B cell (primary cell): ENCODE measurements around the gene PLCB1. TPM values are rescaled to one million over a fixed set of nuclear protein-coding genes. Genes with fewer than 3 reads are reported as not detected.

Source experiments
- ATAC-seq: fragments of 200-7000 bp; cut with Tn5 transposase; one replicate; pipeline ENCODE4 v1.10.0; 2021; ENCODE audit warnings: low read depth, mild to moderate bottlenecking, moderate number of reproducible peaks, moderate library complexity
- CTCF ChIA-PET: fragments of 350-600 bp; sonication (Branson Sonifier 250); formaldehyde crosslinking; loops from one replicate; lab custom pipeline; 2021; ENCODE audit warnings: antibody characterized with exemption, inconsistent platforms; lab: Charles Lee
- POLR2A ChIA-PET: fragments of 350-600 bp; sonication (Branson Sonifier 250); formaldehyde crosslinking; loops from one replicate; lab custom pipeline; 2021; ENCODE audit warnings: antibody characterized with exemption; lab: Charles Lee
- DNase-seq: peaks from one replicate; pipeline ENCODE4 v3.0.0; 2013
- H2AFZ ChIP-seq: 2 replicates; pipeline ENCODE4 v1.6.1; 2012; ENCODE audit warnings: mild to moderate bottlenecking, low read depth, low read length; ENCODE audit not compliant: insufficient read depth, poor library complexity, severe bottlenecking
- H3K27ac ChIP-seq, 2 donors: 1 replicate in 1 of 2; 2 replicates in 1 of 2; pipeline ENCODE4 v1.5.1; 2012 to 2013; ENCODE audit warnings: low read length in 2 of 2, mild to moderate bottlenecking in 2 of 2, moderate library complexity in 1 of 2
- H3K27me3 ChIP-seq, 4 experiments: fragments of 200-600 bp in 1 of 4; sonication (generic) in 1 of 4; replicated peaks in 1 of 4; 1 replicate in 2 of 4; 2 replicates in 2 of 4; pipeline versions ENCODE4 v1.6.1 to v1.7.0; 2013 to 2016; ENCODE audit warnings: low read length in 3 of 4, mild to moderate bottlenecking in 2 of 4, mixed read lengths in 1 of 4, moderate library complexity in 1 of 4; ENCODE audit not compliant: insufficient read depth in 4 of 4, control insufficient read depth in 3 of 4; ENCODE audit errors: control extremely low read depth in 1 of 4
- H3K36me3 ChIP-seq, 2 experiments: replicated peaks in 1 of 2; 1 replicate in 1 of 2; 2 replicates in 1 of 2; pipeline versions ENCODE4 v1.6.1 to v1.7.1; 2013; ENCODE audit warnings: low read length in 1 of 2; ENCODE audit not compliant: insufficient read depth in 2 of 2, control insufficient read depth in 1 of 2; ENCODE audit errors: control extremely low read depth in 1 of 2, extremely low read depth in 1 of 2
- H3K4me1 ChIP-seq, 2 donors: fragments of 200-600 bp in 1 of 2; sonication (generic) in 1 of 2; 1 replicate in 1 of 2; 2 replicates in 1 of 2; pipeline versions ENCODE4 v1.5.1 to v1.6.1; 2013 to 2017; ENCODE audit warnings: low read length in 2 of 2; ENCODE audit not compliant: control insufficient read depth in 2 of 2, insufficient read depth in 2 of 2
- H3K4me2 ChIP-seq: replicated peaks from 2 replicates; pipeline ENCODE3; 2012; ENCODE audit warnings: mild to moderate bottlenecking, low read depth, low read length; ENCODE audit not compliant: poor library complexity, severe bottlenecking
- H3K4me3 ChIP-seq, 5 experiments: fragments of 200-600 bp in 1 of 5; sonication (generic) in 1 of 5; 1 replicate in 3 of 5; 2 replicates in 2 of 5; pipeline versions ENCODE4 v1.5.1 to v1.7.0; 2011 to 2016; ENCODE audit warnings: low read length in 4 of 5, mild to moderate bottlenecking in 4 of 5, low read depth in 2 of 5, control low read depth in 1 of 5, moderate library complexity in 1 of 5; ENCODE audit not compliant: insufficient read depth in 1 of 5; ENCODE audit errors: control extremely low read depth in 1 of 5, extremely low read depth in 1 of 5
- H3K79me2 ChIP-seq: fragments of 200-600 bp; sonication (generic); one replicate; pipeline ENCODE4 v1.6.0; 2016; ENCODE audit warnings: low read length; ENCODE audit not compliant: control insufficient read depth, insufficient read depth
- H3K9ac ChIP-seq: fragments of 200-600 bp; sonication (generic); 2 replicates; pipeline ENCODE4 v1.6.1; 2017; ENCODE audit warnings: mild to moderate bottlenecking, low read length, moderate library complexity
- H3K9me3 ChIP-seq, 3 donors: one replicate each; pipeline versions ENCODE4 v1.6.1 to v1.7.1; 2013; ENCODE audit warnings: low read length in 2 of 3; ENCODE audit not compliant: control insufficient read depth in 2 of 3, insufficient read depth in 1 of 3; ENCODE audit errors: control extremely low read depth in 1 of 3
- H4K20me1 ChIP-seq: 2 replicates; pipeline ENCODE4 v1.6.0; 2012; ENCODE audit warnings: mild to moderate bottlenecking, low read length; ENCODE audit not compliant: insufficient read depth, control insufficient read depth, poor library complexity, severe bottlenecking
- H3K27ac Mint-ChIP-seq: one replicate; pipeline ENCODE4 v1.8.0; 2021; ENCODE audit warnings: mixed read lengths
- H3K27me3 Mint-ChIP-seq: one replicate; pipeline ENCODE4 v1.8.0; 2021; ENCODE audit warnings: mixed read lengths
- H3K4me1 Mint-ChIP-seq: one replicate; pipeline ENCODE4 v1.8.0; 2021; ENCODE audit warnings: mixed read lengths
- H3K4me3 Mint-ChIP-seq: one replicate; pipeline ENCODE4 v1.8.0; 2021; ENCODE audit warnings: mixed read lengths
- H3K9me3 Mint-ChIP-seq: one replicate; pipeline ENCODE4 v1.8.0; 2022; ENCODE audit warnings: mixed read lengths; ENCODE audit not compliant: insufficient read depth
- CTCF ChIP-seq: fragments of 200-600 bp; IDR thresholded peaks from one replicate; pipeline ENCODE4 v1.8.0; 2022; ENCODE audit warnings: antibody characterized with exemption, mild to moderate bottlenecking
- EZH2 ChIP-seq: IDR thresholded peaks from 2 replicates; pipeline ENCODE4 v1.6.1; 2012; ENCODE audit warnings: borderline replicate concordance, low read depth, mild to moderate bottlenecking, moderate library complexity, low read length; ENCODE audit not compliant: insufficient read depth, poor library complexity, severe bottlenecking
- WGBS: methylation state at CpG from one replicate; pipeline ENCODE4 v1.1.5; 2013; ENCODE audit warnings: missing lambda C conversion rate; ENCODE audit not compliant: insufficient coverage; 5-methylcytosine and 5-hydroxymethylcytosine counted together
- intact Hi-C: fragments of 100-400 bp; cut with micrococcal nuclease; formaldehyde crosslinking; loops from one replicate; pipeline ENCODE4 v1.10.0; 2022
- polyA plus RNA-seq: library from polyadenylated mRNA; depleted of rRNA; stranded (reverse); fragments of >200 nt; gene quantifications from 2 replicates; pipeline ENCODE4 v1.2.3, GENCODE V29; 2012
- total RNA-seq, 2 donors: library from RNA; stranded (reverse); fragments of 120-200 nt in 1 of 2; gene quantifications; 1 replicate in 1 of 2; 2 replicates in 1 of 2; pipeline versions ENCODE4 v1.2.3 to v1.2.4, GENCODE V29; 2013 to 2022

The PLCB1 gene
- total and polyA plus RNA-seq, 2 donors (not counting 1 experiment from before 2014, with no cell fraction given), result 0.18 to 0.47 TPM

GRCh38 chr20:8722277-8722928 lies 590.3 kb downstream of the PLCB1 start:
- peak; percentile 28 for ATAC-seq
- Mint-ChIP-seq H3K4me3 (no peak overlapping the region), H3K27ac (no peak overlapping the region), H3K27me3 (no peaks in the 10 kb centered on the region), H3K4me1 (no peaks in the 10 kb centered on the region), H3K9me3 (no peaks in the 10 kb centered on the region)
- Histone ChIP-seq H3K27me3 (no peaks in the 10 kb centered on the region), H3K36me3 (no peaks in the 10 kb centered on the region), H3K4me1 (no peaks in the 10 kb centered on the region), H3K4me2 (no peak overlapping the region), H3K79me2 (no peaks in the 10 kb centered on the region), H4K20me1 (no peaks in the 10 kb centered on the region), H2AFZ (no peak overlapping the region), H3K27ac (no peak overlapping the region), H3K9ac (no peak overlapping the region), H3K4me3 (no peak overlapping the region), H3K9me3 (no peaks in the 10 kb centered on the region)
- intact Hi-C loops, result no loop called here
- 67% methylated on average over 4 of the region's 8 CpGs for WGBS
- TF ChIP-seq CTCF (peak; percentile 77), EZH2 (no peak)
- ChIA-PET POLR2A (no interaction called here), CTCF (interaction anchor here (0.6 to 3.9 kb wide), 34 partner anchors 8 to 1957 kb away, joined by 3 to 78 read pairs (median 4); no protein-coding TSS in a partner anchor)
- DNase-seq, result peak; percentile 64

DNA sequence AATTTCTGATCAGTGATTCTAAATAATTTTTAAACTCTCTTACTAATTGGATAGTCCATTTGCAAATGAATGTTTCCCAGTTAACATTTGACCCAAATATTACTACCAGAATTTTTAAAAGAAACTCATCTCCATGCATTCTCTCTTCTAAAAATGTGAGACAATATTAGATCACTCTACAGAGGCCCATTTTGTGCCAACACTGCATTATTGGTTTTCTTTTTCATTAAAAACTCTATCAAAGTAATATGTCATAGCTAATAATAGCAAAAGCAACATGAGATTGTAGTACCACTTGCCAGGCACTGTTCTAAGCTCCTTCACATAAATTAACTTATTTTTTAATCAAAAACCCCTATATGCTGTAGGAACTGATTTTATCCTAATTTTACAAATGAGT lies 591.2 kb downstream of the PLCB1 start:
- H2AFZ ChIP-seq, result no peak overlapping the region
- H3K9ac ChIP-seq, result no peak overlapping the region
- no peak for DNase-seq
- intact Hi-C loops, result no loop called here
- TF ChIP-seq CTCF (no peak), EZH2 (no peak)
- Mint-ChIP-seq H3K4me1 (no peaks in the 10 kb centered on the region), H3K27me3 (no peaks in the 10 kb centered on the region), H3K4me3 (no peak overlapping the region), H3K27ac (no peak overlapping the region), H3K9me3 (no peaks in the 10 kb centered on the region)
- no peaks in the 10 kb centered on the region for H3K9me3 ChIP-seq
- ChIA-PET POLR2A (no interaction called here), CTCF (interaction anchor here (0.6 to 3.9 kb wide), 15 partner anchors 8 to 1902 kb away, joined by 3 to 78 read pairs (median 11); no protein-coding TSS in a partner anchor)
- H3K4me3 ChIP-seq, result no peak overlapping the region
- H3K79me2 ChIP-seq, result no peaks in the 10 kb centered on the region
- H3K4me2 ChIP-seq, result no peak overlapping the region
- no peaks in the 10 kb centered on the region for H3K36me3 ChIP-seq
- no peak overlapping the region for H3K27ac ChIP-seq
- no peaks in the 10 kb centered on the region for H4K20me1 ChIP-seq
- no peak for ATAC-seq
- no peaks in the 10 kb centered on the region for H3K4me1 ChIP-seq
- no peaks in the 10 kb centered on the region for H3K27me3 ChIP-seq
